ENCODE results near the gene CCNI.
"Not testable (repeated sequence)": the region's sequence is repeated elsewhere in the genome, so short reads cannot be mapped to it uniquely, and the experiment has no call there.

The CCNI gene

DNA sequence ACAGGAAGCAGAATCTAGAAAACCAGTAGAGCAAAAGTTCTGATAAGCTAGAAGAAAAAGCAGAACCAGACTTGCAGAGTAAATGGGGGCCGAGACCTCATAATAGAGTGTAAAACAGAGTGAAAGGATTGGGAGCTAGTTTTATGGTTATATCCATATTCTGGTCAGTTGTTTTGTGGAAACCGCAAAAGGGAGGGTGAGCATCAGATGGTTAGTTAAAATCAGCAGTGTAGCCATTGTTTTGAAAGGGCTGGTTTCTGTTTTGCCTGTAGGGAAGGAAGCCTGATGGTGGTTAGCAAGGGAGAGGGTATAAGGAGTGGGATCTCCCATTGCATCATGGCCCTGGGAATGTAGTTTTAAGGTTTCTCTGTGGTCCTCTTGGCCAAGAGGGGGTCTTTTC lies 17.2 kb upstream of the CCNI start:
- peak in 1 of 2 experiments; percentile 77 for DNase-seq (ENCODE audit: low read depth in 1 of 2, low spot score in 1 of 2)
- H3K27ac ChIP-seq (replicated peaks) = peak overlapping the region; percentile 73
- no peaks in the 10 kb centered on the region for H3K27me3 ChIP-seq (ENCODE audit: insufficient read depth, poor library complexity, severe bottlenecking)
- peak; percentile 60; the same call in 1 of the 2 replicates for TF ChIP-seq POLR2AphosphoS5 (IDR thresholded peaks at IDR 0.05; ENCODE audit: low read depth)
- no peak for TF ChIP-seq REST (IDR thresholded peaks at IDR 0.05; ENCODE audit: insufficient replicate concordance, low read depth)
- peak; percentile 37; the same call in 1 of the 2 replicates for TF ChIP-seq SPI1 (IDR thresholded peaks at IDR 0.05; ENCODE audit: borderline replicate concordance, low read depth)
- no peak overlapping the region for H3K4me3 ChIP-seq (replicated peaks; ENCODE audit: insufficient read depth, low read length)

GRCh38 chr4:77089866-77090265 lies 14.1 kb upstream of the CCNI start:
- no peak for TF ChIP-seq REST (IDR thresholded peaks at IDR 0.05; ENCODE audit: insufficient replicate concordance, low read depth)
- TF ChIP-seq, protein P1, sequence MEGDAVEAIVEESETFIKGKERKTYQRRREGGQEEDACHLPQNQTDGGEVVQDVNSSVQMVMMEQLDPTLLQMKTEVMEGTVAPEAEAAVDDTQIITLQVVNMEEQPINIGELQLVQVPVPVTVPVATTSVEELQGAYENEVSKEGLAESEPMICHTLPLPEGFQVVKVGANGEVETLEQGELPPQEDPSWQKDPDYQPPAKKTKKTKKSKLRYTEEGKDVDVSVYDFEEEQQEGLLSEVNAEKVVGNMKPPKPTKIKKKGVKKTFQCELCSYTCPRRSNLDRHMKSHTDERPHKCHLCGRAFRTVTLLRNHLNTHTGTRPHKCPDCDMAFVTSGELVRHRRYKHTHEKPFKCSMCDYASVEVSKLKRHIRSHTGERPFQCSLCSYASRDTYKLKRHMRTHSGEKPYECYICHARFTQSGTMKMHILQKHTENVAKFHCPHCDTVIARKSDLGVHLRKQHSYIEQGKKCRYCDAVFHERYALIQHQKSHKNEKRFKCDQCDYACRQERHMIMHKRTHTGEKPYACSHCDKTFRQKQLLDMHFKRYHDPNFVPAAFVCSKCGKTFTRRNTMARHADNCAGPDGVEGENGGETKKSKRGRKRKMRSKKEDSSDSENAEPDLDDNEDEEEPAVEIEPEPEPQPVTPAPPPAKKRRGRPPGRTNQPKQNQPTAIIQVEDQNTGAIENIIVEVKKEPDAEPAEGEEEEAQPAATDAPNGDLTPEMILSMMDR (IDR thresholded peaks at IDR 0.05; ENCODE audit: insufficient read depth, low read length) = no peak
- no peak for TF ChIP-seq POLR2AphosphoS5 (IDR thresholded peaks at IDR 0.05; ENCODE audit: low read depth)
- no peak for TF ChIP-seq GABPA (IDR thresholded peaks at IDR 0.05; ENCODE audit: low read depth)
- no peak for TF ChIP-seq SPI1 (IDR thresholded peaks at IDR 0.05; ENCODE audit: borderline replicate concordance, low read depth)
- Histone ChIP-seq H3K4me3 (replicated peaks; ENCODE audit: insufficient read depth, low read length) (no peak overlapping the region), H3K27me3 (ENCODE audit: insufficient read depth, poor library complexity, severe bottlenecking) (no peaks in the 10 kb centered on the region), H3K27ac (replicated peaks) (no peak overlapping the region)
- no peak for DNase-seq (ENCODE audit: low read depth in 1 of 2, low spot score in 1 of 2)

DNA sequence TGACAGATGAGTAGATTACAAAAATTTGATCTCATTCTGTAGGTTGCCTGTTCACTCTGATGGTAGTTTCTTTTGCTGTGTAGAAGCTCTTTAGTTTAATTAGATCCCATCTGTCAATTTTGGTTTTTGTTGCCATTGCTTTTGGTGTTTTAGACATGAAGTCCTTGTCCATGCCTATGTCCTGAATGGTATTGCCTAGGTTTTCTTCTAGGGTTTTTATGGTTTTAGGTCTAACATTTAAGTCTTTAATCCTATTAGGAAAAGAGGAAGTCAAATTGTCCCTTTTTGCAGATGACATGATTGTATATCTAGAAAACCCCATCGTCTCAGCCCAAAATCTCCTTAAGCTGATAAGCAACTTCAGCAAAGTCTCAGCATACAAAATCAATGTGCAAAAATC lies 11.2 kb upstream of the CCNI start:
- not testable (repeated sequence) for H3K27ac ChIP-seq (replicated peaks); H3K27me3 ChIP-seq (ENCODE audit: insufficient read depth, poor library complexity, severe bottlenecking); DNase-seq (ENCODE audit: low read depth in 1 of 2, low spot score in 1 of 2); H3K4me3 ChIP-seq (replicated peaks; ENCODE audit: insufficient read depth, low read length)
- peak; percentile 24; the same call in 1 of the 2 replicates for TF ChIP-seq SPI1 (IDR thresholded peaks at IDR 0.05; ENCODE audit: borderline replicate concordance, low read depth)

- no peak overlapping the region for H3K4me3 ChIP-seq (replicated peaks; ENCODE audit: insufficient read depth, low read length)
- H3K27me3 ChIP-seq (ENCODE audit: insufficient read depth, poor library complexity, severe bottlenecking) = no peaks in the 10 kb centered on the region
- TF ChIP-seq POLR2AphosphoS5 (IDR thresholded peaks at IDR 0.05; ENCODE audit: low read depth) = no peak
- TF ChIP-seq, protein P1 (IDR thresholded peaks at IDR 0.05; ENCODE audit: insufficient read depth, low read length) = no peak
- TF ChIP-seq SPI1 (IDR thresholded peaks at IDR 0.05; ENCODE audit: borderline replicate concordance, low read depth) = no peak
- TF ChIP-seq REST (IDR thresholded peaks at IDR 0.05; ENCODE audit: insufficient replicate concordance, low read depth) = no peak
- TF ChIP-seq GABPA (IDR thresholded peaks at IDR 0.05; ENCODE audit: low read depth) = no peak
- H3K27ac ChIP-seq (replicated peaks) = no peak overlapping the region
- DNase-seq (ENCODE audit: low read depth in 1 of 2, low spot score in 1 of 2) = no peak
These were observed 8.3 kb upstream of the CCNI start for GRCh38 chr4:77084019-77084639.
